ENCODE results near the gene ABCC4.

ABCC4 gene

GRCh38 chr13:95067303-95067702, 233.9 kb downstream of the ABCC4 start:
- DNase-seq (ENCODE audit: extremely low read depth in 1 of 2, low read depth in 1 of 2) = no peak

- no peak for DNase-seq (ENCODE audit: extremely low read depth in 1 of 2, low read depth in 1 of 2)
These were observed 241.2 kb downstream of the ABCC4 start for GRCh38 chr13:95060014-95060519.

GRCh38 chr13:95059306-95059705, 241.9 kb downstream of the ABCC4 start:
- no peak for DNase-seq (ENCODE audit: extremely low read depth in 1 of 2, low read depth in 1 of 2)

- no peak for DNase-seq (ENCODE audit: extremely low read depth in 1 of 2, low read depth in 1 of 2)
These were observed 242.6 kb downstream of the ABCC4 start for GRCh38 chr13:95058680-95059079.

GRCh38 chr13:95056266-95056665, 245.0 kb downstream of the ABCC4 start:
- DNase-seq (ENCODE audit: extremely low read depth in 1 of 2, low read depth in 1 of 2) = no peak

GRCh38 chr13:95050800-95051615, 250.2 kb downstream of the ABCC4 start:
- no peak for DNase-seq (ENCODE audit: extremely low read depth in 1 of 2, low read depth in 1 of 2)

- DNase-seq (ENCODE audit: extremely low read depth in 1 of 2, low read depth in 1 of 2) = no peak
These were observed 251.5 kb downstream of the ABCC4 start for GRCh38 chr13:95049772-95050171.

- no peak for DNase-seq (ENCODE audit: extremely low read depth in 1 of 2, low read depth in 1 of 2)
These were observed 256.6 kb downstream of the ABCC4 start for GRCh38 chr13:95044452-95045205.

- DNase-seq (ENCODE audit: extremely low read depth in 1 of 2, low read depth in 1 of 2) = no peak
These were observed 261.8 kb downstream of the ABCC4 start for GRCh38 chr13:95039415-95039814.

GRCh38 chr13:95038949-95039348, 262.3 kb downstream of the ABCC4 start:
- no peak for DNase-seq (ENCODE audit: extremely low read depth in 1 of 2, low read depth in 1 of 2)

- DNase-seq (ENCODE audit: extremely low read depth in 1 of 2, low read depth in 1 of 2) = no peak
These were observed 265.7 kb downstream of the ABCC4 start for GRCh38 chr13:95035311-95036109.

GRCh38 chr13:95033890-95034289, 267.4 kb downstream of the ABCC4 start:
- no peak for DNase-seq (ENCODE audit: extremely low read depth in 1 of 2, low read depth in 1 of 2)

GRCh38 chr13:95032121-95032520, 269.1 kb downstream of the ABCC4 start:
- no peak for DNase-seq (ENCODE audit: extremely low read depth in 1 of 2, low read depth in 1 of 2)

GRCh38 chr13:95030821-95031343, 270.4 kb downstream of the ABCC4 start:
- no peak for DNase-seq (ENCODE audit: extremely low read depth in 1 of 2, low read depth in 1 of 2)

- DNase-seq (ENCODE audit: extremely low read depth in 1 of 2, low read depth in 1 of 2) = no peak
These were observed 273.6 kb downstream of the ABCC4 start for GRCh38 chr13:95027638-95028037.

GRCh38 chr13:95025116-95025515, 276.1 kb downstream of the ABCC4 start:
- no peak for DNase-seq (ENCODE audit: extremely low read depth in 1 of 2, low read depth in 1 of 2)

- no peak for DNase-seq (ENCODE audit: extremely low read depth in 1 of 2, low read depth in 1 of 2)
These were observed 277.8 kb downstream of the ABCC4 start for GRCh38 chr13:95023405-95023804.

- no peak for DNase-seq (ENCODE audit: extremely low read depth in 1 of 2, low read depth in 1 of 2)
These were observed 280.8 kb downstream of the ABCC4 start for GRCh38 chr13:95020298-95020987.

GRCh38 chr13:95019886-95020285, 281.4 kb downstream of the ABCC4 start:
- DNase-seq (ENCODE audit: extremely low read depth in 1 of 2, low read depth in 1 of 2) = no peak

GRCh38 chr13:95007322-95007721, 293.9 kb downstream of the ABCC4 start:
- DNase-seq (ENCODE audit: extremely low read depth in 1 of 2, low read depth in 1 of 2) = no peak

Data from stimulated activated CD8-positive, alpha-beta memory T cell treated with anti-CD3 and anti-CD28 coated beads, Interleukin-7, amount 100 ng/mL, for 48 hours (primary cell).